CD4-positive, alpha-beta T cell treated with Interleukin-6 for 4 hours (primary cell): ENCODE results near the gene GRN.
"Not testable (repeated sequence)": the region's sequence is repeated elsewhere in the genome, so short reads cannot be mapped to it uniquely, and the experiment has no call there.

Experiments
- DNase-seq: peaks from one replicate; pipeline ENCODE4 v3.0.0-alpha.2; 2020; ENCODE audit warnings: mixed read lengths

Gene GRN

DNA sequence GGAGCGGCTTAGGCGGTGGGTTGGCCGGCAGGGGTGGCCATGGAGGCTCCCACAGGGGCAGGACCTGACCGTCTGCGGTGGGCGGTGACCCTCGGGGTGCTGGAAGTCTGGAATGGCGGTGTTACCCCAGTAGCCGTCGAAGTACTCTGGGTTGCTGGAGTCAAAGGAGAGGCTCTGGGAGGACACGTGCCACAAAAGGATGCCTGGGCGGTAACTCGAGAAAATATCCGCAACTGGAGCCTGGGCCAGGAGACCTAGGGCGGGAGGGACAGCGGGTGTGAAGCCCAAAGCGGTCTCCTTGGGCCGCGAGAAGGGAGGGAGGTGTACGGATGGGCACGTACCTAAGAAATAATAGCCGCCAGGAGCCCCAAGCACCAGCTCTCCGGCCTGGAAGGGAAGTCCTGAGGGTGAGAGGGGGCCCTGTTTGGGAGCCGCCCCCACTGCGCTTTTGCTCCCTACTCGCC lies 39.8 kb downstream of the GRN start:
- DNase-seq, result no peak

GRCh38 chr17:44385287-44386181 lies 40.4 kb downstream of the GRN start:
- DNase-seq, result peak; percentile 90

DNA sequence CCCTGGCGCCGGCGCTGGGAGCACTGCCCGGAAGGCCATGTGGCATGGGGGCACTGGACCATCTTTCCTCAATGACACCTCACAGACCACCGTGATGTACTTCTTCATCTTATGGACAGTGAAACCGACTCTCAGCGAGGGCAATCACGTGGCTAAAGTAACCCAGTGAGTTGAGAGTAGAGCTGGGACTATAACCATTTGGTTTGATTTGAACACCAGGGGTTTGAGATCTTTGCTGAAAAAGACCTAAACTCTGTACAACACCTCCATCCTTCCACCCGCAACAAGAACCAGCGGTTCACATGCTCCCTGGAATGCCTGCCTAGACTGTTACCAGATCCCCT lies 41.1 kb downstream of the GRN start:
- no peak for DNase-seq

DNA sequence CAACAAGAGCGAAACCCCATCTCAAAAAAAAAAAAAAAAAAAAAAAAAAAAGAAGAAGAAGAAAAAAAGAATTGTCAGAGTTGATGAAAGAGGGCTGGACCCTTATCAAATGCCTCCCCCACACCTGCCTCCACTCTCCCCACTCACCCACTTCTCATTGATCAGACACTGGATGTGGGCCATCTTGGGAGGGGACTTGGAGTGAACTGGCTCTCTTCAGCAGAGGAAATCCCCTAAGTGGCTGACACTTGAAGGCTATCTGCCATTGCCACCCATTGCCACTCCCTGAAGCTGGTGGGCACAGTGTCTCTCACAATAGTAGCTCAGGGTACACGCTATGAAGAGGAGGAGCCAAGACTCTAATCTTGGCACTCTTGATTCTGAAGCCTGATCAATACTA lies 42.7 kb downstream of the GRN start:
- DNase-seq, result no peak

DNA sequence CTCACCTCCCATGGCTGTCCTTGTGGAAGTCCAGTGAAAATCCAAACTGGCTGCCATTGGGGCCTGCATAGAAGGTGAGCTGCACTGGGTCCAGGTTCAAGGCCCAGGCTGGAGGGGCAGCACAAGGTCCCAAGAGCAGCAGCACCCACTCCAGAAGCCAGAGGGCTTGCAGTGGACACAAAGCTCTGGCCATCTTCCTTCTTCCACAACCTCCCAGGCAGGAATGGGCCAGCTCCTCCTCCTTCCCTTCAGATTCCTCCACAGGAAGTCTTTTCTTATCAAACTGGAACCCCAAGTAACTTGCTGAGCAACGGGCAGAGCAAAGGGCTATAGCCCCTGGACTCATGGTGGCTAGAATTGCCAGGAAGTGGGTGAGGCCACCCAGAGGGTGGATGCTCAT lies 44.2 kb downstream of the GRN start, which contains the start of gene ITGA2B:
ITGA2B (minus strand) TSS at position 369 of the 400 bp plus-strand sequence; CDS start at position 193, 176 bp downstream.
- no peak for DNase-seq

DNA sequence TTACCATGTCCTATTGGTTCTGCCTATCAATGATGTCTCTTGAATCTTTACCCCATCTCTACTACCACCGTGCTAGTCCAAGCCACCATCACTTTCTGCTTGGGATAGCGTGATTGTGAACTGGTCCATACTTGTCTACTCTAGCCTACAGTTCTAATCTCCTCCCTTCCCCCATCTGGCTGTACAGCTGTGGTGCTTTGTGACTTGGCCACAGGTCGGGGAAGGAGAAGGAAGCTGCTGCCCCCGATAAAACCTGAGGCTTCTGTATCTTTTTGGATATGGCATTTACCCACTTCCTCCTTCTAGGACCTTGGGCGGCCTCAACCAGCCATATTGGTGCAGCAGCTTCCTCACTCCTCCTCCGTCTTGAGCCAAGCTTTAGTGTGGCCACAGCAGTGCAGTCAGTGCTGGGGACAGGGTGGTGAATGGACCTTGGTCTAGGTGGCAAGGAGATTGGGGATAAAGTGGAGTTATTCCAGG lies 44.7 kb downstream of the GRN start:
- DNase-seq, result no peak

GRCh38 chr17:44390250-44390870 lies 45.3 kb downstream of the GRN start:
- DNase-seq, result no peak

DNA sequence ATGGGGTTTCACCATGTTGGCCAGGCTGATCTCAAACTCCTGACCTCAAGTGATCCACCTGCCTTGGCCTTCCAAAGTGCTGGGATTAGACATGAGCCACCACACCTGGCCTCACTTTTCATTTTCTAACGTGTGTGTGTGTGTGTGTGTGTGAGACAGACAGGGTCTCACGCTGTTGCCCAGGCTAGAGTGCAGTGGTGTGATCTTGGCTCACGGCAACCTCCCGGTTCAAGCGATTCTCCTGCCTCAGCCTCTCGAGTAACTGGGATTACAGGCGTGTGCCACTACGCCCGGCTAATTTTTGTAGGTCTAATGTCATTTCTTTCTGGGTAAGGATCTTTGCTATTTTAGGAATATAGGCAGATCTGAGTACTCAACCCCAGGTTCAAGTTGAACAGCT lies 49.0 kb downstream of the GRN start:
- DNase-seq, result not testable (repeated sequence)

GRCh38 chr17:44394833-44395232 lies 49.7 kb downstream of the GRN start:
- DNase-seq, result no peak

DNA sequence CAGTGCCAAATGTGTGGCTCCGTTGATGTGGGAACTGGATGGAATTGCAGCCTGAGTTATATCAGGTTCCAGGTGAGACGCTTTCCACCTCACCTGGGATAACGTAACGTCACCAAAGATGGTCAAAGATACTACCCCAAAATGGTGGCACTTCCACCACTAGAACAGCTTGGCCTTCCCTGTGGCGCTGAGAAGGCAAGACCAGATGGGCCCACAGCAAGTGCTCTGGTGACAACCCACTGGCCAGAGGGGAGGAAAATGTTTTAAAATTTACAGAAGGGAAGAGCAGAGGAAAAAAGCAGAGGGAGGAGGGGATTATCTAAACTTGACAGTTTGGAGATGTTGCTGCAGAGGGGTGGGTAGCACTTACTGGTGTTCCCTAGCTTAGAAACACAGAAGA lies 51.8 kb downstream of the GRN start:
- DNase-seq, result no peak

GRCh38 chr17:44397479-44398440 lies 52.7 kb downstream of the GRN start:
- no peak for DNase-seq

- no peak for DNase-seq
These were observed 53.9 kb downstream of the GRN start for GRCh38 chr17:44398692-44399691.

DNA sequence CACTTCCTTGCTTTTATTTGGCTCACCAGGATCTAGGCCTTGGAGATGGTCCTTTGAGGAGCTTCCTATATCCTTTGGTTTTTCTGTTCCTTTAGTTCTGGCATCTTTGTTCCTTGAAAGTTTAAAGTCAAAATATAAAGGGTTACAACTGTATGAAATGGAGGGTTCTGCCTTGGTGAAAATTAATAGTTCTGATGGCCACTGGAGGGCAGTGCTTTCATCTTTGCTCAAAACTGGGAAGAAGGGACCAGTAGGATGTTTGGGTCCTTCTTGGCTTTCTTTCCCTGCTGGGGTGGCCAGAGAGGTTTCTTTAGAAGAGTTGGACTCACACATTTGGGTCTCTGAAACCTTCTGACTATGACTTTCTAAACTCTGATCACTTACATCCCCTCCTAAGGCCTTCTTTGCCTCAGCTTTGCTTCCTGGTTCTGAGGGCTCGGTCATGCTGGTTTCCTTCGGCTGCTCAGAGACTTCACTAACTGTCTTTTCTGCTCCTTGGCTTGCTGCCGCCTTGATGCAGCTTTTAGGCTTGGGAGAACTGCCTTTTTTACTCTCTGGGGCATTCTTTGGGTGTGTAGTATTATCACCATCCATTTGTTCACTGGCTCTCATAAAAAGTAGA lies 55.2 kb downstream of the GRN start:
- DNase-seq, result no peak
